ENCODE measurements around the gene SMAD7.

Gene SMAD7

DNA sequence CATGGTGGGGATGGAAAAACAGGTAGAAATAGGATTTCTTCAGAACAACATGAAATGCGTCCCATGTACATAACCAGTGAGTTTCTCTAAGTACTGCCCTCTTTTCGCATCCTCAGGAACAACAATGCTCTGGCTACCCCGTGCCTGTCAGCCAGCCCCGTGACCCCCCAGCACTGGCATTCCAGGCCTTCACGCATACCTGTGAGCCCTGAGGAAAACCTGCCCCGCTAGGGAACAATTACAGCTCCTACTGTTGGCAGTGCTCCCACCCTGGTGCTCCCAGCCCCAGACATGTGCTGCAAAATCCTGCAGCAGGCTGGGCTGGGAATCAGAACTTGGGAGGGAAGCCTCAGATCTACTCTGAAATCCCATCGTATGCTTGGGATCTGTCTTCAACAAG lies 9.1 kb downstream of the SMAD7 start:
- intact Hi-C loops (cut with micrococcal nuclease): loop anchor here (10.0 kb wide), 2 partner anchors 267 to 303 kb away; no protein-coding TSS in a partner anchor
- Mint-ChIP-seq H3K4me1 (ENCODE audit: low read depth) (peaks cover 98% of the 10 kb centered on the region), H3K4me3 (no peak overlapping the region), H3K9me3 (no peaks in the 10 kb centered on the region), H3K27me3 (no peaks in the 10 kb centered on the region), H3K27ac (no peak overlapping the region), H3K36me3 (ENCODE audit: low read depth) (peaks cover 100% of the 10 kb centered on the region)

DNA sequence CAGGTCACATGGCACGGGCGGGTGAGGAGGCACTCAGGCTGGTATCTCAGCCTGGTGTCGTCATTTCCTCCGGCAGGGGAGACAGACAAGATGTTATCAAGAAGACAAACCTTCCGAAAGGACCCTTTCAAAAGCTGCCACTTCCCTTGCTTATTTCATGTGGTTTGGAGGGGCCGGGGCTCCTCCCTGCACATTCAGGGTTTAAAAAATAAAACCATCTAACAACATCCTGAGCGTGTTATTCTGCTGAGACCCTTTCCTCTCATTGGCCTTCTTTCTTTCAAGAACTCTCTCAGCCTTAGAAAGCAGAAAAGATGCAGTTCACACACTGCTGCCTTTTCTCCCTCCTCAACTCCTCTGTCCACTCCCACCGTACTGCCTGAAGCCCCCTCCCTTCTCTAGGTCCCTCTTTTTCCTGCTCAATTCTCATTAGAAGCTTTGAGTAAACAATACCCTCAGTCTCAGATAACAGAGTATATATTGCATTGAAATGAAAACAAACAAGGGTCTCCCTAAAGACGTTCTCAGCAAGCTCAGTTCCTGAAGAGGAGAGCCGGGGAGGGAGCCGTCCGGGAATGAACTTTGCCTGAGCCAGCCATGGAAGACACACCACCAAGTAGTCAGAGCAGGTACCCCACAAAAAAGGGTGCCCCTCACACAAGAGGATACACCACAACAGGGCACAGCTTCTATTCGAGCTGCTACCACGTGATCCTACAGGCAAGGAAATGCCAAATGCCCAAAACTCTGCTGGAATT lies 9.7 kb downstream of the SMAD7 start:
- H3K4me1 Mint-ChIP-seq (ENCODE audit: low read depth): peaks cover 98% of the 10 kb centered on the region

DNA sequence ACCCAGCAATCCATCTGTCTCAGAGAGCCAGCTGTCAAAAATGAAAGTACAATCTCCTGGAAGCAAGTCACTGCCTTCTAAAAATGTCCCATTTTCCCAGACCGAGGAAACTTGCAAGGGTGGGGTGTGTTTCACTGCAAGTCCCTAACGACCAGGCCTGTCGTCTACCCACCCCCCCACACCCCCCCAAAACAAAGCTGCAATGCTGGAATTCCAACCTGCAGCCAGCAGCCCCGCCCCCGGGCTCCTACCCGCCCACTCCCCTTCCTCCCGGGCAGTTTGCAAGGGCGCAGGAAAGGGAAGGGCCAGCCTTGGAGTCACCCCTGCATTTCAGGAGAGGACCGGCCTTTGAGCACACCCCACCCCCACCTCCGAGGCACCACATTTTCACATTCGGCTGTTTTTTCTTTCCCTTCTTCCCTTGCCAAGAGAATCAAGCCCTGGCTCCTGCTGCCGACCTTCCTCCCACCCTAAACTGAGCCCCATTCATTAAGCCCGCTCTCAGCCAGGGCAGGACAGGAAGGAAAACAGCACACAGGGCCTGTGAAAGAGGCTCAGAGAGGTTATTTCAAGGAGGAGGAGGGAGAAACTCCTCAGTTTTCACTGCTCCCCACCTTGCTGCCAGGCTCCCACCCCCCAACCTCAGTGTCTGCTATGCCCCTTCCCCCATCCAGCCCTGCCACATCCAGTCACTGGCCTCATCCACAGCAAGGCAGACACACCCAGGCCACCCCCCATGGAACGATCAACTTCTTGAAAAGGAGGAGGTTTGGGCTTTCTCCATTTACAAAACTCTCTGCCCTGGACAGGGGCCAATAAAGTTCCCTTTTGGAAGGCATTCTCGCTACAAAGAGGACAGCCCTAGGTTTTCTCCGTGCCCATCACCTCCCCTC lies 11.3 kb downstream of the SMAD7 start:
- intact Hi-C loops (cut with micrococcal nuclease): loop anchor here (10.0 kb wide), 2 partner anchors 265 to 305 kb away; no protein-coding TSS in a partner anchor
- Mint-ChIP-seq H3K4me1 (ENCODE audit: low read depth) (peaks cover 98% of the 10 kb centered on the region), H3K27ac (peak overlapping the region; percentile 60), H3K27me3 (no peaks in the 10 kb centered on the region), H3K4me3 (peak overlapping the region; percentile 52), H3K36me3 (ENCODE audit: low read depth) (peaks cover 94% of the 10 kb centered on the region), H3K9me3 (no peaks in the 10 kb centered on the region)

More for the DNA sequence above, 9.7 kb downstream of the SMAD7 start:
- Mint-ChIP-seq H3K27ac (no peak overlapping the region), H3K27me3 (no peaks in the 10 kb centered on the region), H3K36me3 (ENCODE audit: low read depth) (peaks cover 100% of the 10 kb centered on the region), H3K9me3 (no peaks in the 10 kb centered on the region), H3K4me3 (peak overlapping the region; percentile 37)
- intact Hi-C loops (cut with micrococcal nuclease): loop anchor here (10.0 kb wide), 2 partner anchors 266 to 304 kb away; no protein-coding TSS in a partner anchor

DNA sequence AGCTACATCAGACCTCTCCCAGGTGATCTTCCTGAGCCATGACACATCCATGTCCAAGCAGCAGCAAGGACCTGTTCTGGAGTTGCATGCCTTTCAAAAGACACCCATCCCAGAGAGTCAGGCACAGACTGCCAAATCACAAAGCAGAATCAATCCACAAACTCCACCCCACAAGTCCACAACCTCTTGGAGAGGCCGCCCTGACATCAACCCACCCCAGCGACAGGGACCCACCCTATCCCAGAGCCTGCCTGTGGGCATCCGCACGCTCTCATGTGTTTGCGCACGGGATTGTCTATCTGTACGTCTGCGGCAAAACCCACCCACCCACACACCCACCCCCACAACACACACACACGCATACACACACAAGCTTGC lies 11.9 kb downstream of the SMAD7 start:
- Mint-ChIP-seq H3K36me3 (ENCODE audit: low read depth) (peaks cover 87% of the 10 kb centered on the region), H3K4me3 (no peak overlapping the region), H3K27ac (no peak overlapping the region), H3K4me1 (ENCODE audit: low read depth) (peaks cover 97% of the 10 kb centered on the region), H3K9me3 (no peaks in the 10 kb centered on the region), H3K27me3 (no peaks in the 10 kb centered on the region)
- intact Hi-C loops (cut with micrococcal nuclease): no loop called here

DNA sequence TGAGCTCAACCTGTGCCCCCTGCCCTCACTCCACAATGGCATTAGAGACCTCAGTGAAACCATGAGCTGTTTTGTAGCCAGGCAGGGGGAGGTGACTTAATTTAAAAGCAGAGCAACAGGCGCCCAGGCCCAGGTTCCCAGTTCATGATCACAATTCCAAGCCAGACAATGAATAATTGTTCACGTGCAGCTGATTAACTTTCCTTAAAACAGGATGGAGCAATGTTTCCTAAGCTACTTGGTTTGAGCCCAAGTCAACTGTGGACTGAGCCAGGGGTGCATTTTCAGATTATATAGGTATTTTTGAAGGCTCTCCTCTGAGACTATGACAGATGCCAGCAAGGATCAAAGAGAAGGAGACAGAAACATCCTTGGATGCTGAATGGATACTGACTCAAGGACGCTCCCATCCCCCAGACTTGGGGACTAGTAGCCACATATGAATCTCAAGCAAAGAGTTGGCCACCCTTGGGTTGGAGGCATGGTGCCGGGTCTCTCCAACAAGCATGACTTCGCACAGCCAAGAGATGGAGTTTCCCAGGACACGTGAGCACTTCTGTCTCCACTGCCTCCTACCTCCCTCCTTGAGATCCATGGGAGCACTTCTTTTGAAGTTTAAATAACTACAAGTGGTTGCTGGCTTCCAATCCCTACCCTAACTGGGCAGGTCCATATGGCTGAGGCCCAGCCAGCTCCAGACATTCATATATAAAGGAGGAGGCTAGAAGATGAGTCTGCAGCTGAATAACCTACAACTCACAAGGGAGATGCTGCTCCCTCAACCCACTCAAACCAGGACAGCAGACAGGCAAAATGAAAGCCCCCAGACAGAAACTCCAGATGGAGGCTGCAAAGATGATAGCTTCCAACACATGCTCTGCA lies 12.7 kb downstream of the SMAD7 start:
- no peak overlapping the region for H3K4me3 Mint-ChIP-seq
- intact Hi-C loops (cut with micrococcal nuclease): no loop called here
- H3K9me3 Mint-ChIP-seq: no peaks in the 10 kb centered on the region
- no peaks in the 10 kb centered on the region for H3K27me3 Mint-ChIP-seq
- H3K27ac Mint-ChIP-seq: no peak overlapping the region
- peaks cover 80% of the 10 kb centered on the region for H3K36me3 Mint-ChIP-seq (ENCODE audit: low read depth)
- H3K4me1 Mint-ChIP-seq (ENCODE audit: low read depth): peaks cover 97% of the 10 kb centered on the region

DNA sequence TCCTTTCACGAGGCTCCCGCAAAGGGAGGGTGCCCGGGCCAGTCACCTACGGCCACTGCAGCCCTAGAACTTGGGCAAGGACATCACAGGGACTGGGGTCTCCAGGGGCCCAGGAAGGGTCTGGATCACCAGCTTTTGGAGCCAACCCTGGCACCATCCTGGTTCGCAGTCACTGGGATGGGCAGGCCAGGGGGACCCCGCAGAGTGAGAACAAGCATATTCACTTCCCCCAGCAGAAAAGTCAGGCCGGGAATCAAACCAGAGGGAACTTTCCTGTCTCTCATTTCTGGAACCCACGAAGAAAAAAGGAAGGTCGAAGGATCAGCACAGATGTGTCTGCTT lies 15.4 kb downstream of the SMAD7 start:
- H3K27ac Mint-ChIP-seq: peak overlapping the region; percentile 84
- no peaks in the 10 kb centered on the region for H3K9me3 Mint-ChIP-seq
- H3K36me3 Mint-ChIP-seq (ENCODE audit: low read depth): peaks cover 73% of the 10 kb centered on the region
- peaks cover 97% of the 10 kb centered on the region for H3K4me1 Mint-ChIP-seq (ENCODE audit: low read depth)
- peak overlapping the region; percentile 60 for H3K4me3 Mint-ChIP-seq
- no peaks in the 10 kb centered on the region for H3K27me3 Mint-ChIP-seq
- intact Hi-C loops (cut with micrococcal nuclease): no loop called here

DNA sequence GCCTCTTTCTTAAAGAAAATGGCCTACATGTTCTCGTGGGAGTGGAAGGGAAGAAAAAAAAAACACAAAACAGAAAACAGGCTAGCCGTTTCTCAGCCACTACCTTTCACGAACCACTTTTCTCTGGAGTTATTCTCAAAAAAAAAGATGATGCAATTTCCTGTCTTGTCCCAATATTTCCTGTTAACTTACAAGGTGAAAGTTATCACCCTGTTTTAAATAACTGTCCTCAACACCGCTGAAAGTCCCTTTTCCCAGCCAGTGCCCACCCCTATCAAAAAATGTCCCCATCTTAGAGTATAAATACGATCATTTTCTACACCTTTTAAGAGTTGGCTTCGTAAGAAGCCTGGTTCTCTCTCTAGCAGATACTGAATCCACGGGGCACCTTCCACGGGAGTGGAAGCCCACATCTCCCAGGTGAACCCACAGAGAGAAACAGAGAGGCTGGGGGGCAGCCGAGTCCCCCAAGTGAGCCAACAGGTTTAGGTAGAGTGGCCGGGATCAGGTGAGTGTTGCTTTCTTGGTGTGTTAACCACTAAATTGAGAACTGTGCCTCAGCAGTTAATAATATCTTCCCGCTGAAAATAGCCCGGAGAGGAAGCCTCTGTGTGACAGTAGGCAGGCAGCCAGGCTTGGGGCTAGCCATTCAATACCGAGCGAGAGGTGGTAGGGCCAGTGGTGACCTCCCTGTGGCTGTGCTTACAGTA lies 15.9 kb downstream of the SMAD7 start:
- Mint-ChIP-seq H3K4me1 (ENCODE audit: low read depth) (peaks cover 97% of the 10 kb centered on the region), H3K27me3 (no peaks in the 10 kb centered on the region), H3K27ac (peak overlapping the region; percentile 84), H3K9me3 (no peaks in the 10 kb centered on the region), H3K4me3 (peak overlapping the region; percentile 60), H3K36me3 (ENCODE audit: low read depth) (peaks cover 73% of the 10 kb centered on the region)
- intact Hi-C loops (cut with micrococcal nuclease): no loop called here

DNA sequence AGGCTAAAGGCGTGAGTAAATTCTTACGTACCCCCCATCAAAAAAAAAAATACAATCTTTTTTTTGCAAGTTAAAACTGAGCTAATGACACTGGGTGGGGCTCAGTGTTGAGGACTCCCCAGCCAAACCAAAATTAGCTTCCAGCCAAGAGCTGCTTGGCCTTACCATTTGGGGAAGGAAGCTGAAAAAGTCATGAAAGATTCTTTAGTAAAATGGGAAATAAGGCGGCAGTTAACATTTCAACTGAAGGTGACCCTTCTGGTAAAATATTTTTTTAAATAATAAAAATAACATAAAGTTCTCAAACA lies 16.4 kb downstream of the SMAD7 start:
- Mint-ChIP-seq H3K9me3 (no peaks in the 10 kb centered on the region), H3K36me3 (ENCODE audit: low read depth) (peaks cover 72% of the 10 kb centered on the region), H3K27ac (peak overlapping the region; percentile 84), H3K4me1 (ENCODE audit: low read depth) (peaks cover 97% of the 10 kb centered on the region), H3K4me3 (peak overlapping the region; percentile 48), H3K27me3 (no peaks in the 10 kb centered on the region)
- intact Hi-C loops (cut with micrococcal nuclease): no loop called here

DNA sequence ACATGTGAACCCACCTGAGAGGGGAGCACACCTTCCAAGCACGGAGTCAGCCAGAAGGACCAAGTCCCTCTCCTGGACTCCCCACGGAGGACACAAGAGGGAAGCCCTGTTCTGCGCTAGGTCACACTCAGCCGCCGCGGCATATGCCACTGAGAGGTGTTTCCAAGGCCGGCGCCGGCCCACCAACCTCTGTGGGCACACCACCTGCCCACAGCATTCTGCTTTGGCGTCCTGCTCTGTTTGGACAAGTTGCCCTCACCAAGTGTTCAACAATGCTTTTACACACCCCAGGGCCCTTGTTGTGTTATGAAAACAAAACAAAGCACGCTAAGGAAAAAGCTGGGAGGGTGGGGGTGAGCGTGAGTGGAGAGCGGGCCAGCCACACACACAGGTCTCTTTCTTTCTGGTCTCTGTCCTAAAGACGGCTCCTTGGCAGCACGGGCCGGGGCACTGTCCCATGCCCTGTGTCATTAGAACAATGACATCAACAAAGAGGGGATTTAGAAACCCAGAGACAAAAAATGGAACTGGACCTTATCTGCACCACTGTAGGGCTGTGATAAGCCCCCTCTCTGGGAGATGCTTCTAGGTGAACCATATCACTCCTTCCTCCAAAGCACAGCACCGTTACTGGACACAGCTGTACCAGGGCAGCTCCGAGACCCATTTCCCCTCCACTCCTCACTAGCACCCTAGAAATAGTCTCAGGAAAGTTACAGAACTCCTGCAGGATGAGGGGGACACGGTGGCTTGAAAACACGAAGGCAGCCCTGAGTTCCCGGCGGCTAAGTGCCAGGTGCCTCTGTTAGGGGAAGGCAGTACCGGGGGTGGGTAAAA lies 17.0 kb downstream of the SMAD7 start:
- intact Hi-C loops (cut with micrococcal nuclease): no loop called here
- H3K4me3 Mint-ChIP-seq: peak overlapping the region; percentile 48
- H3K27me3 Mint-ChIP-seq: no peaks in the 10 kb centered on the region
- H3K4me1 Mint-ChIP-seq (ENCODE audit: low read depth): peaks cover 99% of the 10 kb centered on the region
- peak overlapping the region; percentile 84 for H3K27ac Mint-ChIP-seq
- no peaks in the 10 kb centered on the region for H3K9me3 Mint-ChIP-seq
- peaks cover 72% of the 10 kb centered on the region for H3K36me3 Mint-ChIP-seq (ENCODE audit: low read depth)

DNA sequence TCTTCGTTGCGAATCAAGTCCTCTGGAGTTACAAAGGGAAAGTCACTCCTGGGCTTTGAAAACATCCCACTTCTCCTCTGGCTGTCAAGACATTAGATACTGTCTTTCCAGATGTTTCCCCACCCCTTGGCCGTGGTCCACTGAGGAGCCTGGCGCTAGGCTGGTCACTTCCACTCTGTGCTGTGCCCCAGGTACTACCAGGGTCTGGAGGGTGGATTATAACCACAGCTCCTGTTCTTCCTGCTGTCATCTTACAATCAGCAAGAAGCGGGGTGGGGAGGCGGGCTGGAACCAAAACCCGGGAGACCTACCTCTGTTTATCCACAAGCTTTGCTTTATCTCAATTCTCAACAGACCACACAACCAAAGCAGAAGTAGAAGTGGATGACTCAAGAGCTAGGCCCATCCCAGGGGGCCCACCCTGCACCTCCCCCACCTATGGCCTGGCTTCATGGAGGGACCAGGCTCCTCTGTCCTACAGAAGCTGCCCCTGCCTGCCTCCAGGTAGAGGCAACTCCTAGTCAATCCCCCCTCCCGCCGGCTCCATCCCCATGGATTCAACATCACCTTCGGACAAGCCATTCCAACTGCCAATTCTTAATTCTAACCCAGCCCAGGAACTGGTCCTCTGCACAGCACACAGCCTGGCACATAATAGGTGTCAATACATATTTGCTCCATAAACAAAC lies 17.8 kb downstream of the SMAD7 start:
- peak overlapping the region; percentile 57 for H3K4me3 Mint-ChIP-seq
- intact Hi-C loops (cut with micrococcal nuclease): no loop called here
- H3K4me1 Mint-ChIP-seq (ENCODE audit: low read depth): peaks cover 99% of the 10 kb centered on the region
- H3K9me3 Mint-ChIP-seq: no peaks in the 10 kb centered on the region
- H3K27me3 Mint-ChIP-seq: no peaks in the 10 kb centered on the region
- H3K36me3 Mint-ChIP-seq (ENCODE audit: low read depth): peaks cover 70% of the 10 kb centered on the region
- peak overlapping the region; percentile 84 for H3K27ac Mint-ChIP-seq

DNA sequence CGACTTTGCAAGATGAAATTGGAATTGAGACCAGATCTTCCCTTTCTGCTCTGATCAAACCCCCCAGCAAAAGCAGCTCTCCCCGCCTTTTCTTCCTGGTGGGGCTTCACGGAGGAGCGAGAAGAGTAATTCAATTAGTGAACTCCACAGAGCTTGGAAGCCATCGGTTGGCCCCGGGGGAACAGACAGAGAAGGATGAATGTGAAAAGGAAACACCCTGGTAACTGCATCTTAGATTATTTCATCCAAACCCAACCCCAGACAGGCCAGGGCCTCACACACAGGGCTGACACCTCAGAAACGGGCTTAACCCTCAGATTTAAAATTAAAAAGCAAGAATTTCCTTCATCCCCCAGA lies 18.3 kb downstream of the SMAD7 start:
- Mint-ChIP-seq H3K36me3 (ENCODE audit: low read depth) (peaks cover 69% of the 10 kb centered on the region), H3K4me1 (ENCODE audit: low read depth) (peaks cover 99% of the 10 kb centered on the region), H3K4me3 (peak overlapping the region; percentile 57), H3K27ac (peak overlapping the region; percentile 84), H3K27me3 (no peaks in the 10 kb centered on the region), H3K9me3 (no peaks in the 10 kb centered on the region)
- intact Hi-C loops (cut with micrococcal nuclease): no loop called here

DNA sequence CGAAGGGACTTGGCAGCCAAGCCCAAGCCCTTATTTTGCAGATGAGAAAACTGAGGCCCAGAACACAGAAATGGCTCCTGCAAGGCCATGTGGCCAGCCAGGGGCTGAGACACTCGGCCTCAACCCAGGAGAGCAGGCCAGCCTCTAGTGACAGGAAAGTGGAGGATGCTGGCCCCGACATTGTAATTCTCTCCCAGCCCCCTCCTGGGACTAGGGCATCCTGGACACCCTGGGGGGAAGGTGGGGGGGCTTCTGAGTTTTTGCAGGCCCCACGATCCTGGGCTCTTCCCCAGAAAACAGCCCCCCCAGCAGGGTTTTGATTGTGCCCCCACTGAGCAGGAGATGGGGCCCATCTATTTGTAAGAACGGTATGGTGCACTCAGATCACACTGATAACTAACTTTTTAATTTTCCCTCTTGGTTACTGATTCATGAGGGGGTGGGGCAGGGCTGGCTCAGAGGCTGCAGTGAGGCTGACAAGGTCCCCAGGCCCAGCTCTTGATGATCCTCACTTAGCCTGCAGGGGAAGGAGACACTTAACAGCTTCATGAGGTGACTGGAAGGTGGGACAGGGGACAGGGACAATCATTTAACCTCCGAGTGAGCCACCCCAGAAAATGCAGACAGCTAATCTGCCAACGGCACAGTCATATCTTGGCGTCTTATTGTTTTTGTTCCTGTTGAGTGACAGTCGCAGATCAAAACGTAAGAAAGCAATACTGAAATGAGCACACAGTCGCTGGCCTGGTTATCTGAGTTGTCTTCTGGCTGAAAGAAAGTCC lies 18.9 kb downstream of the SMAD7 start:
- H3K4me1 Mint-ChIP-seq (ENCODE audit: low read depth): peaks cover 99% of the 10 kb centered on the region
- peak overlapping the region; percentile 57 for H3K4me3 Mint-ChIP-seq
- peaks cover 69% of the 10 kb centered on the region for H3K36me3 Mint-ChIP-seq (ENCODE audit: low read depth)
- H3K9me3 Mint-ChIP-seq: no peaks in the 10 kb centered on the region
- H3K27ac Mint-ChIP-seq: peak overlapping the region; percentile 84
- no peaks in the 10 kb centered on the region for H3K27me3 Mint-ChIP-seq
- intact Hi-C loops (cut with micrococcal nuclease): no loop called here
